ENCODE measurements around the gene PIGH. TPM values are rescaled to one million over a fixed set of nuclear protein-coding genes. Genes with fewer than 3 reads are reported as not detected.

The PIGH gene
- polyA plus RNA-seq, 2 of the 4 experiments (the other 2 are of a cell fraction): 21.1 to 37.2 TPM

GRCh38 chr14:67562025-67562775, 37.9 kb downstream of the PIGH start:
- no peak; a peak in 1 of 6 replicates for ATAC-seq
- Histone ChIP-seq H3K4me3 (no peak overlapping the region), H3K27ac (no peak overlapping the region), H3K9me3 (no peaks in the 10 kb centered on the region), H3K4me2 (no peak overlapping the region), H3K4me1 (peaks cover 4% of the 10 kb centered on the region; the same call in 1 of the 3 replicates)
- ChIA-PET CTCF (interaction anchor here (0.5 to 31.9 kb wide), 9 partner anchors 9 to 1811 kb away, joined by 3 to 517 read pairs (median 3); no protein-coding TSS in a partner anchor), POLR2A (no interaction called here)
- TF ChIP-seq PBX3 (IDR thresholded peaks at IDR 0.05) (no peak), POLR2AphosphoS2 (conservative IDR thresholded peaks at IDR 0.05; ENCODE audit: low read length) (no peak), EP300 (IDR thresholded peaks at IDR 0.05) (no peak), USF2 (IDR thresholded peaks at IDR 0.05) (no peak), RAD21 (conservative IDR thresholded peaks at IDR 0.05 in 1 of 2, IDR thresholded peaks at IDR 0.05 in 1 of 2) (no peak), MYC (IDR thresholded peaks at IDR 0.05; ENCODE audit: borderline replicate concordance, low read length) (no peak), CHD4 (IDR thresholded peaks at IDR 0.05; ENCODE audit: borderline replicate concordance) (no peak), ZFP36 (IDR thresholded peaks at IDR 0.05; ENCODE audit: borderline replicate concordance, partially characterized antibody) (no peak), TP53 (CRISPR knock-in tag; IDR thresholded peaks at IDR 0.05) (no peak), CEBPB (IDR thresholded peaks at IDR 0.05) (no peak), MAZ (IDR thresholded peaks at IDR 0.05; ENCODE audit: borderline replicate concordance, low read depth, low read length) (no peak), HEYL (CRISPR knock-in tag; IDR thresholded peaks at IDR 0.05) (no peak)
- WGBS (ENCODE audit: missing lambda C conversion rate): 92% methylated on average over 11 of the region's 14 CpGs
- no peak for DNase-seq (ENCODE audit: low read depth in 1 of 2, low spot score in 1 of 2)
- no peak for FAIRE-seq

- WGBS (ENCODE audit: missing lambda C conversion rate): 69% methylated on average over 4 of the region's 4 CpGs
- POLR2A ChIA-PET: no interaction called here
- H3K4me3 ChIP-seq: no peak overlapping the region
- no peak overlapping the region for H3K27ac ChIP-seq
- H3K4me1 ChIP-seq: peaks cover 9% of the 10 kb centered on the region; the same call in 1 of the 3 replicates
- H3K9me3 ChIP-seq: no peaks in the 10 kb centered on the region
- no peak for ATAC-seq
- TF ChIP-seq TP53 (CRISPR knock-in tag; IDR thresholded peaks at IDR 0.05) (no peak), HDAC2 (IDR thresholded peaks at IDR 0.05) (no peak), HEYL (CRISPR knock-in tag; IDR thresholded peaks at IDR 0.05) (no peak), ZFP36 (IDR thresholded peaks at IDR 0.05; ENCODE audit: borderline replicate concordance, partially characterized antibody) (no peak), FOSB (CRISPR knock-in tag; IDR thresholded peaks at IDR 0.05) (no peak), PHF8 (IDR thresholded peaks at IDR 0.05; ENCODE audit: borderline replicate concordance, low read depth) (no peak), CBX8 (IDR thresholded peaks at IDR 0.05) (no peak), CBX2 (IDR thresholded peaks at IDR 0.05; ENCODE audit: borderline replicate concordance, low read depth) (no peak), JUN (IDR thresholded peaks at IDR 0.05) (no peak), ZNF302 (CRISPR knock-in tag; IDR thresholded peaks at IDR 0.05) (no peak)
- CTCF ChIA-PET: interaction anchor here (0.9 to 31.9 kb wide), 5 partner anchors 12 to 136 kb away, joined by 3 to 517 read pairs (median 4); no protein-coding TSS in a partner anchor
- no peak for DNase-seq (ENCODE audit: low read depth in 1 of 2, low spot score in 1 of 2)
- no peak overlapping the region for H3K4me2 ChIP-seq
- FAIRE-seq: no peak
Measured at GRCh38 chr14:67559639-67560038, 40.4 kb downstream of the PIGH start.

- Histone ChIP-seq H3K4me3 (no peak overlapping the region), H3K9me3 (no peaks in the 10 kb centered on the region), H3K27ac (no peak overlapping the region), H3K4me2 (no peak overlapping the region), H3K4me1 (peaks cover 9% of the 10 kb centered on the region; the same call in 1 of the 3 replicates)
- POLR2A ChIA-PET: interaction anchor here (0.7 kb wide), 1 partner anchor 25 kb away, joined by 3 read pairs; the partner anchor contains the start of gene PLEKHH1
- ATAC-seq (no peak), DNase-seq (ENCODE audit: low read depth in 1 of 2, low spot score in 1 of 2) (no peak), FAIRE-seq (no peak)
- TF ChIP-seq FOXS1 (CRISPR knock-in tag; IDR thresholded peaks at IDR 0.05) (no peak), NPAS2 (CRISPR knock-in tag; IDR thresholded peaks at IDR 0.05; ENCODE audit: borderline replicate concordance) (no peak), MAX (IDR thresholded peaks at IDR 0.05) (no peak), HMGXB4 (CRISPR knock-in tag; IDR thresholded peaks at IDR 0.05; ENCODE audit: borderline replicate concordance) (no peak), POLR2A (IDR thresholded peaks at IDR 0.05; ENCODE audit: low read length) (no peak), RNF2 (IDR thresholded peaks at IDR 0.05; ENCODE audit: borderline replicate concordance, low read depth) (no peak), EHMT2 (IDR thresholded peaks at IDR 0.05; ENCODE audit: low read depth) (no peak)
- CTCF ChIA-PET: interaction anchor here (1.0 to 31.9 kb wide), 5 partner anchors 10 to 134 kb away, joined by 3 to 517 read pairs (median 20); no protein-coding TSS in a partner anchor
- WGBS (ENCODE audit: missing lambda C conversion rate): 84% methylated on average over 3 of the region's 3 CpGs
Measured at GRCh38 chr14:67557656-67558055, 42.4 kb downstream of the PIGH start.
